GM18502 (cell line): Measurements from ENCODE around the gene CERS5.
A peak's percentile ranks its signal among the peaks of the same experiment; 100 is the strongest.

Source experiments
- ATAC-seq: cut with Tn5 transposase; IDR thresholded peaks from one replicate; pipeline ENCODE4 v1.9.1; 2021; ENCODE audit warnings: mild to moderate bottlenecking; ENCODE audit not compliant: unreplicated experiment, poor library complexity

Gene CERS5

GRCh38 chr12:50145439-50145838 is 21.7 kb downstream of the CERS5 start:
- no peak for ATAC-seq

DNA sequence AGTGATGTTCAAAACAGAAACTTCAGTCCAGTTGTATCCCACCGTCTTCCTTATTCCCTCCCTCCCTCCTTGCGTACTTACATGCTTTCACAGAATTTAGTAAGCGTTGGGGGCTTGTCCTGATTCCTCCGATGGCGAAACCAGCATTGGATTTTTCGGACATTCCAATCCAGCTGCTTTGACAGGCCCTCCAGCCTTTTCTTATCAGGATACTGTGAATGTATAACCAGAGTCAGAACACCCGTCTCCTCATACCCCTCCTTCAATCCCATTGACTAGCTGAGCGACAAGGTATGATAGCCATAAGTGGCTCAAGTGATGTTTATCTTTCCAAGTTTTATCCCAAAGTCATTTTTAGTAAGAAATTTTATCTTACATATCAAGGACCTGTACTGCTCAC is 24.2 kb downstream of the CERS5 start:
- ATAC-seq = no peak

GRCh38 chr12:50132505-50133135 is 34.5 kb downstream of the CERS5 start:
- no peak for ATAC-seq

DNA sequence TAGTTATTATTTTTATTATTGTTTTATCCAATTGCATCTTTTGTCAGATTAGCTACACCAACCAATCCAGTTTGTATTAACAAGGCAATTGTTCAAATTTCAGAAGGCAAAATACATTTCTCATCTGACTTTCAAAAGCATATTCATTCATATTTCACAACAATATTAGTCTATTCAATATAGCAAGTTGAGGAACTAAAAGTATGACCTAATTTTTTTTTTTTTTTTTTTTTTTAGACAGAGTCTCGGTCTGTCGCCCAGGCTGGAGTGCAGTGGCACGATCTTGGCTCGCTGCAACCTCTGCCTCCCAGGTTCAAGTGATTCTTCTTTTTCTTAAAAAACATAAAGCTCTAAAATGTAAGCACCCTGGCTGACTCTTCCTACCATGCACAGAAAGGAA is 37.9 kb downstream of the CERS5 start:
- ATAC-seq = no peak

GRCh38 chr12:50127546-50127945 is 39.6 kb downstream of the CERS5 start:
- ATAC-seq = no peak

DNA sequence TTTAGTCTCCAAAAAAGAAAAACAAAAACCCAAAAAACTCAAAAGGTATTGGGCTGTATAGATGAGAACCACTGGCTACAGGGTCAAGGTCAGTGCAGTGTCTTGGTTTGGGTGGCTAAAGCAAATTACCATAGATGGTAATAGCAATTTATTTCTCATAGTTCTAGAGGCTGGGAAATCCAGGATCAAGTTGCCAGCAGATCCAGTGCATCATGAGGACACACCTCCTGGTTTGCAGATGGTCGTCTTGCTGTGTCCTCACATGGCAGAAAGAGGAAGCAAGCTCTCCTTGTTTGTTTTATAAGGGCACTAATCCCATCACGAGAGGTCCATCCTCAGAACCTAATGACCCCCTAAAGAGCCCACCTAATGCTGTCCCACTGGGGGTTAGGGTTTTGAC is 44.0 kb downstream of the CERS5 start:
- no peak for ATAC-seq

DNA sequence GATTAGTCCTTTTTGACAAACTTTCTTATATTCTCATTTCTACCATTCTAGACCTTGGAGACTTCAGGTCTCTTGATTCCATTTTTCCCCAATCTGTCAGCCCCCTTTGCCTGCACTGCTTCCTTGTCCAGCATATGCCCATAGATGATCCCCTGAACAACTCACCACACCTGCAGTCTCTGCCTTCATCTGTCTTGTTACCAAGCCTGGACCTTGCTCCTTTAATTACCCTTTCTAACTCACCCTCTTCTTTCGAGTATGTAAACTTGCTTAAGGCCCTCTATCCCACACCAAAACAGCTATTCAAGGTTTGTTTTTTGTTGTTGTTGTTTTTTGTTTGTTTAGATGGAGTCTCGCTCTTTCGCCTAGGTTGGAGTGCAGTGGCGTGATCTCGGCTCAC is 45.5 kb downstream of the CERS5 start:
- ATAC-seq = no peak

GRCh38 chr12:50120953-50121352 is 46.2 kb downstream of the CERS5 start:
- no peak for ATAC-seq

DNA sequence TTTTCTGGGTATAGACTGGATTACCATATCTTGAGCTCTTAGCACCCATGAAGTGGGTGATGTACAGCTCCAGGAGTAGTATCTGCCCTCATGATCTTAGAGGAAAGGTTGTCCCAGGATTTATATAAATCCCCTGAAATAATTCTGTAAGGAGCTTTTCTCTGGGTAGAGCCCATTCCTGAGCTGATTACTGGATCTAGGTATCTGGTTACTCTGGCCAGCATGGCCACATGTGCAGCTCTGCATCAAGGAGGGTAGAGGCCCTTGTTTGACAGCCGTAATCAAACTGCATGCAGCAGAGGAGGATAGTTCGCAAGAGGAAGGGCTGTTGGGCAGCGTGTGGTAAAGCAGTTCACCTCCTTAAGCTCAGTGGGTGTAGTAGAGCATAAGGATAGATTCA is 46.6 kb downstream of the CERS5 start:
- ATAC-seq = no peak

DNA sequence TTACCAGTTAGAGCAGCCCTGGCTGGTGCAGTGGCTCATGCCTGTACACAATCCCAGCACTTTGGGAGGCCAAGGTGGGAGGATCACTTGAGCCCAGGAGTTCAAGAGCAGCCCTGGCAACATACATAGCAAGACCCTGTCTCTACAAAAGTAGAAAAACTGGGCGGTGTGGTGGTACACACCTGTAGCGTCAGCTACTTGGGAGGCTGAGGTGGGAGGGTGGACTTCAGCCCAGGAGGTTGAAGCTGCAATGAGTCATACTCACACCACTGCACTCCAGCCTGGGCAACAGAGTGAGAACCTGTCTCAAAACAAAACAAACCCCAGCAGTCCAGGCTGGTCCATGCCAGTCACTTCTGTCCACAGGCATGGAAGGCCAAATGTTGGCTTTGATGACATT is 47.8 kb downstream of the CERS5 start:
- no peak for ATAC-seq

GRCh38 chr12:50117057-50117622 is 50.0 kb downstream of the CERS5 start:
- ATAC-seq = no peak

DNA sequence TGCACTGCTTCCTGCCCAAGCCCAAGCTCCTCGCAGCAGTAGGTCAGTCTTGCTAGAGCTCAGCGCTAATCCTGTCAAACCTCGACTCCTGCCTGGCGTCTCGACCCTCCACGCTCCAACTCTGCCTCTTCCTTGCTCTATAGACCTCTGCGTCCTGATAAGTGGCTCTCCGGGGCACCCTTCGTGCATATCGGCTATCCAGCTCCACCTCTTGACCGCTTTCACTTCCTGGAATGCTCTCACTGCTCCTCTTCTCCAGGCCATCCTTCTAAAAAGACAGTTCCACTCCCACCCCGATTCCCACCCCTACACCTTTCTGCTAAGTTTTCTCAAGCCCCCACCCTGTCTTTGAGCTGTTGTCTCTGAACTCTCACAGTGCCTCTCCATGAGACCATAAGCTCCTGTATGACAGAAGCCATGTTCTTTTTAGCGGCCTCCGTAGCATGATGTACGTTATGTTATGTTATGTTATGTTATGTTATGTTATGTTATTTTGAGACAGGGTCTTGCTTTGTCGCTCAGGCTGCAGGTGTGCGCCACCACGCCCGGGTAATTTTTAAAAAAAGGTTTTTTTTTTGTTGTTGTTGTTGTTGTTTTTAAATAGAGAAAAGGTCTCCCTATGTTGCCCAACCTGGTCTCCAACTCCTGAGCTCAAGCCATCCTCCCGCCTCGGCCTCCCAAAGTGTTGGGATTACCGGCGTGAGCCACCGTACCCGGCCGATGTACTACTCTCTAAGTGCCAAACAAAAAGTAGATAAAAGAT is 54.5 kb downstream of the CERS5 start:
- no peak for ATAC-seq

DNA sequence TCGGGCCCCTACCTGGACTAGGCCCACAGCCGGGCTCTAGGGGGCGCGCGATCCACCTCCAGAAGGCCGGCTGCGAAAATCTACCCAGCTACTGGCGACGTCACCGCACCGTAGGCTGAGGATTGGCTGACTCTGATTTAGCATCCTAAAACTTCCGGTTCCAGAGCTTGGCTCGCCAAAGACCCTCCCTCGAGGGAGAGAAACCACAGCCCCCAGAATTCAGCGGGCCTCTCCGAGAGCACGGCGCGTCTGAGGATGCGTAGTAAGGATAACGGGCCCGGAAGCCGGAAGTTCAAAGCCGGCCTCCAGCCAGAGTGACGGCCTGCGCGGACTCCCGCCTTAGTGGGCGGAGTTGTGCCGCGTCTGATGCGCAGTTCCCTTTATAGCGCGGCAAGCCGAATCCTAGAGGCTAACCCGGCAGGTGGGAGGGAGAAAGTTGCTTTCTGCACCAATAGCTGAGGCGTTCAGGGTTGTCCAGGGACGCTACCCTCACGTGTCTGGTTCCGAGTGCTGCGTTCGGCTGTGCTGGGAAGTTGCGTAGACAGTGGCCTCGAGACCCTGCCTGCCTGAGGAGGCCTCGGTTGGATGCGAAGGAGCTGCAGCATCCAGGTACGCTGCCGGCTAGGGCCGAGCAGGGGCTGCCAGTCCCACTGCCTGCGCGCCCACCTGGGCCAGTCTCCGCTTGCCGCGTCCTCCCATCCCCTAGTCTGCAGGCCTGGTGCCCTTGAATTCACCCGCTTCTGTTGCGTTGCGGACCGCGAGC is 55.3 kb downstream of the CERS5 start, which contains the start of gene COX14:
COX14 (plus strand) TSS at position 544 of the 763 bp plus-strand sequence. CDS start 7,808 bp downstream, outside the sequence.
- peak; percentile 84 for ATAC-seq

DNA sequence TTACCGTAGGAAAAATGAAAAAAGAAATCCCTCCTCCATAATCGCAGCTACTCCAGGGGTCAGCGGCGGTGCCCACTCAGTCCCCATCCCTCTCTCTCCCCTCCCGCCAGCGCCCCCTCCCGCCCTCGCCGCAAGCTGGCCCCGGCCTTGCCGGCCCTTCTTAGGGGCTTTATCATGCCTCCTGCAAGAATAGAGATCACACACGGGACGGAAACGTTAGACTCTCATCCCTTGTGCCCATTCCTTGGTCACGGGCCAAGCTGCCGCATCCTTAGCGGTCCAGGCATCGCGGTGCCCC is 55.8 kb downstream of the CERS5 start:
- no peak for ATAC-seq

DNA sequence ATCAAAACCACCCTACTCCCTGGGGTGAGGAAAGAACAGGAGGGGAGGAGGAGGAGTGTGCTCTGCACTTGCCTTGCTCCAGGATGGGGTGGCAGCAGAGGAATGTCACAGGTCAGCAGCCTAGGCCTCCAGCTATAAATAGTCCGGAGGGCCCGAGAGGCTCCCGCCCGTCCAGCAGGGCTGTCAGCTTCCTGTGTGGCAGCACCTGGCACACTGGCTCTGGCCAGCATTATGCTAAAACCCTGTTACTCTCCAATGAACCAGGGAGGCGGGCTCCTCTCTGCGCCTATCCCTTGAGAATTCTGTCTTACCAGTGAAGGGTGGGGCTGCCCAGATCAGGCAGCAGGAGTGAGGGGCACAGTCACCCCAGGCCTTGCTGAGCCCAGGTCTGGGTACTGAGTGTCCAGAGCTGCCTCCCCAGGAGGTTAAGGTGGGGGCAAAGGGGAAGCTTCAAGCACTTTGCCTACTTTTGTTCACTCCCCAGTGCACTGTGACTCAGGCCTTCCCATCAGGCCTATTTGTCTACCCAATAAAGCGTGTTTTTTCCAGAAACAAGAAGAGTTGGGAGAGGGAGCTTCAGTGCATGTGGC is 56.3 kb downstream of the CERS5 start:
- ATAC-seq = no peak

- no peak for ATAC-seq
Measured at GRCh38 chr12:50110127-50110761, 56.9 kb downstream of the CERS5 start.

- ATAC-seq = no peak
Measured at GRCh38 chr12:50109319-50109718, 57.9 kb downstream of the CERS5 start.

DNA sequence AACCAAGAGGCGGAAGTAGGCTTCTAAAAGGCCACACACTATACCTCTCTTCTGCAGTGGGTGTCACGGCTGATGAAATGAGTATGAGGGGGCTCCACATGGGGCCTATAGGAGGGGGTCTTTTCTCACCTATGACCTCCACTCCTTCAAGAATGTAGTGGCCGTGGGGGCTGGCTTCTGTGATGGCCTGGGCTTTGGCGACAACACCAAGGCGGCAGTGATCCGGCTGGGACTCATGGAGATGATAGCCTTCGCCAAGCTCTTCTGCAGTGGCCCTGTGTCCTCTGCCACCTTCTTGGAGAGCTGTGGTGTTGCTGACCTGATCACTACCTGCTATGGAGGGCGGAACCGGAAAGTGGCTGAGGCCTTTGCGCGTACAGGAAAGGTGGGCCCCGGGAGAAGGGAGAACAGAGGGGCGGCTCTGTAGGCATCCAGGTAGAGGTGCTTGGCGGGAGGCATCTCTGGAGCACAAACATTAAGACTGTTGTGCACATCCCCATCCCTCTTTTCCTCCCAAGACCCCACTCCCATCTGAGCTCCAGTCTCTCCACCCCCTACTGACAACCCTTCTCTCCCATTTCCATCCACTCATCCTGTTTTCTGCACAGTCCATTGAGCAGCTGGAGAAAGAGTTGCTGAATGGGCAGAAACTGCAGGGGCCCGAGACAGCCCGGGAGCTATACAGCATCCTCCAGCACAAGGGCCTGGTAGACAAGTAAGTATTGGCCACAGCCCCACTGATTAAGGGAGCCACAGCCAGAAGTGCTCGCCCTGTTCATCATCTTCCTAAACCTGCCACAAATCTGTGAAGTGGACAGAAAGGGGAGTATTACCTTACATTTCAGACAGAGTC is 59.5 kb downstream of the CERS5 start:
- ATAC-seq = no peak

DNA sequence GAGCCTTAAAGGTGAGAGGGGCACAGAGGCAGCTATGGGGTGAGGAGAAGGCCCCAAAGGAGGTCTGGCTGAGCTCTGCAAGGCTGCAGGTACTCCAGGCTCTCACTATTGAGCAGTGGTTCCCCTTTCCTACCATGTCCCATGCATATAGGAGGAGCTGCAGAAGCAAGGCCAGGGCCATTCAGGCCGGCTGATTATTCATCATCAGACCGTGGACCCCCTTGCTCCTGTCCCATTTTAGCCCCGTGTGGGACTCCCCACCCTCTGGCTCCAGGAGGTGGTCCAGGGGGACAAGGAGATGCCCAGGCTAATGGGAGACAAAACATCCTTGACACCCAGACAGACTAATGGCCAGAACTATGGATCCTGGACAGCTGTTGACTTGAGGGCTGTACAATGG is 60.3 kb downstream of the CERS5 start:
- ATAC-seq = no peak
